GM21515 (cell line): Measurements from ENCODE around the gene NOL4L.

Experiments used
- ATAC-seq: cut with Tn5 transposase; IDR thresholded peaks from one replicate; pipeline ENCODE4 v1.9.1; 2021; ENCODE audit not compliant: unreplicated experiment

Gene NOL4L

DNA sequence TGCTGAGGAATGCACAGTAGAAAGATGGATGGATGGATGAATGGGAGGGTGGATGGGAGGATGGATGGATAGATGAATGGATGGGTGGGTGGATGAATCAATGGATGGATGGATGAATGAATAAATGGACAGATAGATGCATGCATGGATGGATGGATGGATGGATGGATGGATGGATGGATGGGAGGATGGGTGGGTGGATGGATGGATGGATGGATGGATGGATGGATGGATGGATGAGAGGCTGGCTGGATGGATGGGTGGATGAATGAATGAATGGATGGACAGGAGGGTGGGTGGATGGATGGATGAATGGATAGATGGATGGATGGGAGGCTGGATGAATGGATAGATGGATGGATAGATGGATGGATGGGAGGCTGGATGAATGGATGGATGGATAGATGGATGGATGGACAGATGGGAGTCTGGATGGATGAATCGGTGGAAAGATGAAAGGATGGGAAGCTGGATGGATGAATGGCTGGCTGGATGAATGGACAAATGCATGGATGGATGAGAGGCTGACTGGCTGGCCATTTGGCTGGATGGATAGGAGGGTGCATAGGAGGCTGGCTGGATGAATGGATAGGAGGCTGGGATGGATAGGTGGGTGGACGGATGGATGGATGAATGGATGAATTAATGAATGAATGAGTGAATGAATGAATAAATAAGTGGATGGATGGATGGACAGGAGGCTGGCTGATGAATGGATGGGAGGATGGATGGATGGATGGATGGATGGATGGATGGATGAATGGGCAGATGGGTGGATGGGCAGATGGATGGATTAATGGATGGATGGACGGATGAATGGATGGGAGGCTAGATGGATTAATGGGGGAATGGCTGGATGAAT is 28.3 kb upstream of the NOL4L start:
- ATAC-seq: no peak

DNA sequence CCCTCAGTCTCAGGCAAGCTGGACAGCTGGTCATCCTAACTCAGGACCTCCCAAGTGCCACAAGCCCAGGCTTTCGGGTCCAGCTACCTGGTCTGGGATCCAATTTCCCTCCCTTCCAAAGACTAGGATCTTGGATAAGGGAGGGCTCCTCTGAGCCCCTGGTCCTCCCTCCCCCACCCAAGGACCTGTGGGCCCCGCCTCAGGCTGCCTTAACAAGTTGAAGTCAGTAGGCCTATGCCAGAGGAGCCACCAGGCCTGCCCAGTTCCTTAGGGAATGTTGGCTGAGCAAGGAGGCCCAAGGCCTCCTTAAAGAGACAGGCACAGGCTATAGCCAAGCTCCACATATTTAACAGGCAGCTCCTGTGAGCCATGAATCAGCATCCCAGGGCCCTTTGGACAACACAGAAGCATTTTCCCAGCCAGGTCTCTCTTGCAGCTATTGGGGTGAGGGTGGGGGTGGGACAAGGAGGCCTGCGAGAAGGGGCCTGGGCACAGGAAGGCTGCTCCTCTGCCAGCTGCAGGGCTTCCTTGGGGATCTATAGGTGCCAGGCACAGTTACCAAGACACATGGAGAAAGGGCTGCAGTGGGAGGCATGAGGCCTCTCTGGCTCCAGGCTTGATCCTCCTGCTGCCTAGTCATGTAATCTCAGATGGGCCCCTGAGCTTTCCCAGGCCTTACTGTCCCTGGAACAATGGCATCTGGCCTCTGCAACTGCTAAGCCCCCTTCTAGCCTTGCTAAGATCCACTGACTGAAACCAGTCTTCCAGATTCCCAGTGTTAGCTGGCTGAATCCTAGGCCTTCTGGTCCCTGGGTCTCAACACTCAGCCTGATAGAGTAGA is 27.4 kb upstream of the NOL4L start:
- no peak for ATAC-seq

DNA sequence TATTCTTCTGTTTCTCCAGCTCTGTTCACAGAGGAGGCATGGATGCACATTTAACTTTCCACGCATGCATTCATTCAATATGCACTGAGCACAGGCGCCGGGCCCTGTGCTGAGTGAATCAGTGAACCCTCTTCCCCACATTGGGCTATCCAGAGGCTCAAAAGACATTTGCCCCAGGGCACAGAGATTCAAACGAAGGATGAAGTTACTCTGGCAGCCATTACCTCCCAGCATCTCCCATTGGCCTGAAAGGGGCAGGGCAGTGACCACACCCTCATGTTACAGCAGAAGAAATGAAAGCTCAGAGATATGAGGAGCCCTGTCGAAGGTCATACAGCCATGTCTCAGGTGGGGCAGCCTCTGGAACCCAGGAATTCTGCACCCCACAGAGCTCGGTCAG is 26.7 kb upstream of the NOL4L start:
- ATAC-seq: no peak

DNA sequence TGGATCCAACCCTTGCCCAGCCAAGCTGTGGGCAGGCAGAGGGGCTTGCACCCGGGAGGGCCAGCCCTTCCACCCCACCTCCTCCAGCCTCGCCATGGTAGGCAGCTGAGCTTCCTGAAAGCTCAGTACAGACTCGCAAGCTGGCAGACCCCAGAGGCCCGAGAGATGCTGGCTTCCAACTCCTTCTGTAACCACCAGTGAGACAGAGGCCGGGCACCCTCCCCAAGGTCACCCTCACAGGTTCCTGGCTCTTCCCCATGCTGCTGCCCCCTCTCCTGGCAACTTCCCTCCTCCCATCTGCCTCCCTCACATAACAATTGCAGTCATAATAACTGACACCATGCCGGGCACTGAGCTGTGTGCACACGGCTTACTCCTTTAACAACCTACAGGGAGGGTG is 26.2 kb upstream of the NOL4L start:
- no peak for ATAC-seq

DNA sequence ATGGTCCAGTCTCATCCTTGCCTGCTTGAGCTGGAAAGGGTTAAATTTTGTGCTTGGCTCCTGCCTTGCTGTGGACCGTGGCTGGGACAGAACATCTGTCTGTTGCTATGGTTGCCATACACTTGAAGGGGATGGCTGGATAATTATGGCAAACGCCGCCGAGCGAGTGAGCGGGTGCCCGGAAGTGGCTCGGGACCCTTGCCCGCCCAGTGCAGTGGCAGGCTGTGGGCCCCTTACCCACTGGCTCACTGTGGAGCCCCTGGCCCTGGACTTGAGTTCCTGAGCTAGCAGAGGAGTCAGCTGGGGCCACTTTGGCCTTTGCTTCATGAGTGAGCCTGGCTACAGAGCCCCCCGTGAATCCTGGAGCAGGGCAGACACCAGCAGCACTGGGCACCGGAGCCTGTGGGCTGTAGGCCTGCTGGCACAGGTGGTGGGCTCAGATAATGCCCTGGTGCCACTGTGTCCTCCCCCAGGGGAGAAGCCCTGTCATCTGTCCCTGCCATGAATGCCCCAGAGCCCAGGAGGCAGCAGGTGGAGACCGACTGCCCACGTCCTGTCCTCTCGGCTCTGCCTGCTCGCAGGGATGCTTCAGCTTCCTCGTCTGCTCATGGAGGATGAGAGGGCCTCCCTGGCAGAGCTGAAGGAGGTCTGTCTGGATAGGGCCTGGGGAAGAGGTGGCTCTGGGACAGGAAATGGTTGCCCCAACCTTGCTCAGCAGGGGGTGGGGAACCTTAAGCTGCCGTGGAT is 25.5 kb upstream of the NOL4L start:
- ATAC-seq: no peak

DNA sequence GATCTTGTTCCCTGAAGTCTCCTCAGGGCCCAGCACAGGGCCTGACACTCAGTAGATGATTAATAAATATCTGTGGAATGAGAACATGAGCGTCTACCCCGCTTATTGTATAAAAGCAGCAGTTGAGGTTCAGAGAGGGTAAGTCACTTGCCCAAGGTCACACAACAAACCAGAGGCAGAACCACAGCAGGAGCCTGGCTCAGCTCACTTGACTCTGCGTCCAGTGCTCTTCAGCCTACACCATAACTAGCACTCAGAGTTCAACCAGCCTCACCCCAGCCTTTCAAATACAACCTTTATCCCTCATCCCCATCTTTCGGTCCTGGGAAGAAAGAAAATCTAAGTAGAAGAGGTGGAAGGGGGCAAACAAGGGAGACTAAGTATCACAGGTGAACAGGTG is 24.9 kb upstream of the NOL4L start:
- ATAC-seq: no peak

DNA sequence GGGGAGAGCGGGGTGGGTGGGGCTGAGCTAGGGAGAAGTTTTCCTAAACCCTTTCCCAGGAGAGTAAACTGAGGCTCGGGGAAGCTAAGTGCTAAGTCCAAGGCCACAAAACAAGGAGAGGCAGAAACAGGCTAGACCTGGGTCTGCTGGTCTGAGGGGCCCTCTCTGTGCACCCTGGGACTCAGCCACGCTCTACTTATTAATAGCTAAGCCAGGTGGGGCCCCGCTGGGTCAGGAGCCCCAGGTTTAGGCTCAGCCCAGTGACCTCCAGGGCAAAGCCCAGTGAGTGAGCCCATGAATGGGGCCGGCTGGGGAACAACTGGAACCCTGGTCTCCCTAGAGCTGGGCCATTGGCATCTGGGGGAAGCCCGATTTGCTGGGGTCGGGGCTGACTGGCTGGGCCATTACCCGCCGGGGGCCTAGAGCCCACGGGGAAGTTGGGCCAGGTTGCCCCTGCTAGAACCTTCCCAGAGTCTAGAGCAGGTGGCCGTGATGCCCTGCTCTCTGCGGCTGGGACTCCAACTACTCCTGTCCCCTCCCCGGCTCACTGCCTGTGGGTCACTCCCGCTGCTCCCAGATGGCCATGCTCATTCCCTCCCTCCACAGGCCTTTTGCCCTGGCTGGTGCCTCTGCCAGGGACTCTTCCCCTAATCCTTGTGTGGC is 24.1 kb upstream of the NOL4L start:
- ATAC-seq: no peak

DNA sequence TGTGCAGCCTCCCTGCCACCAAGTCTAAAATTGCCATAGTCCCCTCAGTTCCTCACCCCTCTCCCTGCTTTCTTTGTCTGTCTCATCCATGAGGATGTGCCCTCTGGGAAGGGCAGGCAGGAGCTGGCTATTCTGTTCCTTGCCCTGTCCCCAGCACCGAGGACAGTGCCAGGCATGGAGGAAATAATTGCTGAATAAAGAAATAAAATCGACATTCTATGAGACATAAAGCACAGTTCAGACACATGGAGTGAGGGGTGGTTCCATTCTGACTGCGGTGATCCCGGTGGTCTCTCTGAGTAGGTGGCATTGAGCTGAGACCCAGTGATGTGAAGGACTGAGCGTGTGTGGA is 23.5 kb upstream of the NOL4L start:
- no peak for ATAC-seq

DNA sequence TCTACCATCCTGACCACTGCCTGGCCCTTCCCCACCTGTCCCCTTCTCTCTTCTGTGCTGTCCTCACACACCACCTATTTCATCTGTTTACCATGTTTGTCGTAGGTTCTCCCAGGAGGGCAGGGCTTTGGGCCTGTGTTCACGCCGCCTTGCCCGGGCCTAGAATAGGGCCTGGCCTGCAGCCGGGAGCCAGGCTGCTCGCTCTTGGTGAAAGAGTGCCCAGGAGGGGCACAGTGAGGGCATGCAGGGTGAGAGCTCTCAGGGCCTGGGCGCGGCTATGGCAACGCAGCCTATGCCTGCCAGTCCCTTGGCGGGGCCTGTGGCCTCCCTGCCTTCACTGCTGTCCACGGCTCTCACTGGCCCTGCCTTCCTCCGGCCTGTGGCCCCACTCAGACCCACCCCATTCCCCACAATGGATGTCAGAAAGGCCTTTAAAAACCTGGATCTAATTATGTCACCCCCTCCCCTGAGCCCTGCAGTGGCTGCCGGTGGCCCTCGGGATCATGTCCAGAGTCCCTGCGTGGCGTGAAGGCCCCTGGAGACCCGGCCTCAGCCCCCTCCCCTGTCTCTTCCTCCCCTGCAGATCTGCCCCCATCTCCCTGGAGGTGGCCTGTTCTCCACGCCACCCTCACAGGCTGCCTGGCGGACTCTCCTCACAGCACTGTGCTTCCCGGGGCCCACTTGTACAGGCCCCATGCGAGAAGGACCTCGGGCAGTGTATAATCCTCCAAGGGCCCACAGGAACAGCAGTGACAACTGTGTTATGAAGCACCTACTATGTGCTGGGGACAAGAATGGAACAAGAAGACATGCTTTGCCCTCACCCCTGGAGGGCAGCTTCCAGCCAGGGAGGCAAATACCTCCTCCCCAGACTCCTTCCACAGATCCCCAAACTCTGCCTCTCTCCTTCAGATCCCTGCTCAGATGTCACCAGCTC is 22.9 kb upstream of the NOL4L start:
- no peak for ATAC-seq

DNA sequence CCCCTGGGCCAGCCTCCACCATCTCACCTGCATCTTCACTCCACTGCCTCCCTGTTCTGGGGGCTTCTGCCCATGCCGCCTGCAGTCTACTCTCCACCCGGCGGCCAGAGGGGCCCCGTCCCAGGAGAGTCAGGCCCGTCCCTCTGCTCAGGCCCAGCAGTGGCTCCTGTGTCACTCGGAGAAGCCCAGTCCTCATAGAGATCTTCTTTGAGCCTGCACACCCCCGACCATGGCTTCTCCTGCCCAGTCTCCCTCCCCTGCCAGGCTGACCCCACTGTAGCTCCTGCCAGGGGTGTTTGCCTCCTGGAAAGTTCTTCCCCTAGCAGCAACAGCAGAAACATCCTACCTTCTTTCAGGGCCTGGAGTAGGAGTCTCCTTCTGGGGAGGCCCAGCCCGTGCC is 22.2 kb upstream of the NOL4L start:
- ATAC-seq: no peak

DNA sequence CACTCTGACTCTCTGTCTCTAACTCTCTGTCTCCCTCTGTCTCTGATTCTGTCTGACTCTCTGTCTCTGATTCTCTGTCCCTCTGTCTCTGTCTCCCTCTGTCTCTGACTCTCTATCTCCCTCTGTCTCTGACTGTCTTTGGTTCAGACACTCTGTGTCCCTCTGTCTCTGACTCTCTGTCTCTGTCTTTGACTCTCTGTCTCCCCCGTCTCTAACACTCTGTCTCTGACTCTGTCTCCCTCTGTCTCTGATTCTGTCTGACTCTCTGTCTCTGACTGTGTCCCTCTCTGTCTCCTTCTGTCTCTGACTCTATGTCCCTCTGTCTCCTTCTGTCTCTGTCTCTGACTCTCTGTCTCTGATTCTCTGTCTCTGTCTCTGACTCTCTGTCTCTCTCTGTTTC is 21.7 kb upstream of the NOL4L start:
- ATAC-seq: no peak

DNA sequence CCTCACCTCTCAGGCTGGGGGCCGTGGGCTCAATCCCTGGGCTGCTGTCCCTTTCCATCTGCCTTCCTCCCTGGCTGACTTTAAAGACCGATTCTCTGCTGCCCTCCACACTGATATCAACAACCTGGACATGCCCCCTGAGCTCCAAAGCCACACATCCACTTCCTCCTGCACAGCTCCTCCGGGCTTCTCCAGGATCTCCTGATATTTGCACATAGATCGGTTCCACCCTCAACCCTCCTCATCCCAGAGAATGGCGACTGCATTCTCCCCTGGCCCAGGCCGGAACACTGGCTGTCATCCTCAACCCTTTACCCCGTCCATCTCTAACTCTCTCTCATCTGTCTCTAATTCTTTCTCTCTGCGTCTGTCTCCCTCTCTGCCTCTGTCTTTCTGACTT is 21.0 kb upstream of the NOL4L start:
- no peak for ATAC-seq

DNA sequence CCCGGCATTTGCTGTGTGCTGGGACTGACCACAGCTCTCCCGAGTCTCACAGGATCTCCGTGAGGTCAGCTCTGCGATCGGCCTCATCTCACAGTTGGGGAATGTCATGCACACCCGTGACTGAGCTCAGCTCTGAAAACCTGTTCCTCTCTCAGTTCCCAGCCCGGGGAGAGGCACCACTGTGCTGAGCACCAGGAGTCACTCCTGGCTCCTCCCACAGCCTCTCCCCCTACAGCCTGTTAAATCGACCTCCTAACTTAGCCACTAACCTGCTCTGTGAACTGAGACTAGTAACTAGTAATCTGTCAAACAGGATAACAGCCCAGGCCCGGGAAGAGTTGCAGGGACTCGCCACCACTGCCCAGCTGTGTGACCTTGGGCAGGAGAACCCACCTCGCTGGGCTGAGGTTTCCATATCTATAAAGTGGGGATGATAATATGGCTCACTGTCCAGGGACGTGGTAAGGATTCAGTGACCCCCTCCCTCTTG is 20.1 kb upstream of the NOL4L start:
- no peak for ATAC-seq

DNA sequence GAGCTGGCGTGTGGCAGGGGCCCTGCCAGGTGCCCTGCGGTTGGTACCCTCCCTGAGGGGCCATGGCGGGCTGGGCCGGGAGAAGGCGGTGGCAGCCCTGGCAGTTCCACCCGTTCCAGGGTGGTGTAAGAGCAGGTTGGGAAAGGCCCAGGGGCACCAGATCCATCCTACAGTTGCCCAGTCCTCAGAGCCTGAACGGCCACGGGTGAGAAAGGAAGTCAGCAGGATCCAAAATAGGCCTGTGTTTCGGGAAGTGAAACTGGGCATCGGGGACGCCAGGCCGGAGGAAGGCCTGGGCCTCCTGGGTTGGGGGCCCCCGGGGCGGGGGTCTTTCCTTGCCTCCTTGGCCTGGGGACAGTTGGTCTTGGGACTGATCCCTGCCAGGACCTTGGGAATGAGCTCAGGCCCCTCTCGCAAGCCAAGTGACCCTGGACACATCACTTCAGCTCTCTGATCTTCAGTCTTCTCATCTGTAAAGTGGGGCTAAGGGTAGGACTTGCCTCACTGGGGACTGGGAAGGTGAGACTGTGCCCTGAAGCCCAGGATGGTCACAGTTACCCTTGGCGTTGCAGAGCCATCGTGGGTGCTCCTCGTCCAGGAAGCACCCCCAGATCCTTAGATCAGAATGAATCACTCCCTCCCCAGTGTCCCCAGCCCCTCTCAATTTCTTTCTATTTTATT is 18.1 kb upstream of the NOL4L start:
- ATAC-seq: no peak

DNA sequence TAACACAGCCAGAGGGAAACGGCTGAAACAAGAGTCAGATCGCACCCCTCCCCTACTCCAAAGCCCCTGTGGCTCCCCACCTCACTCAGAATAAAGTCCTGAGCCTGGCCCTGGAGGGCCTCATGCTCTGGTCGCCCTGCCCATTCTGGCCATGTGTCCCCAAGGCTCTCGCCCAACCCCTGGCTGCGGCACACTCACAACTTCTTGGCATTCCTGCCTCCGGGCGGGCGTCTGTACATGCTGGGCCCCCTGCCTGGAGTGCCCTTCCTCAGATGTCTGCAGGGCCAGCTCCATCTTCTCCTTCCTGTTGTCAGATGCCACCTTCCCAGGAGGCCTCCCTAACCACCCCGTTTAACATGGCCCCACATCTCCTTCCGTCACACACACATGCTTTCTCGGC is 17.1 kb upstream of the NOL4L start:
- ATAC-seq: no peak

DNA sequence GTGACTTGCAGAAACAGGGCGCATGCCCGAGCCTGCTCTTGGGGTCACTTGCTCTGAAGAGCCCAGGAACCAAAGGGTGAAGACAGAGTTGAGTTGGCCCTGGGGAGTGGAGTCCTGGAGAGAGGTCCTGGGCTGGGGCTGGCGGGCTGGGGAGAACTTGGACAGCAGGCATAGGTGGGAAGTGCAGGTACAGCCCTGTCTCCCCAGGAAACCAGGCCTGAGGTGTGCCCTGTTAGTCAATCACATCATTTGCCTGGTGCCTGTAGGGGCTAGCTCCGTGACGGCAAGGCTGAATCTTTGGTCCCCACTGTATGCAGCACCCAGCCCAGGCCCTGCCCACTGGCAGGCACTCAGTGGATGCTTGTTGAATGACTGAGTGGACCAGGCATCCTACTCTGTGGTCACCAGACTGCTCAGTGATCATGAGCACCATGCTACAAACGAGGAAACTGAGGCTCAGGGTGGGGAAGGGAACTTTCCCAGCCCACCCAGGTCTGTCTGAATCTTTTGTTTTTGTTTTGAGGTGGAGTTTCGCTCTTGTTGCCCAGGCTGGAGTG is 15.6 kb upstream of the NOL4L start:
- ATAC-seq: no peak

DNA sequence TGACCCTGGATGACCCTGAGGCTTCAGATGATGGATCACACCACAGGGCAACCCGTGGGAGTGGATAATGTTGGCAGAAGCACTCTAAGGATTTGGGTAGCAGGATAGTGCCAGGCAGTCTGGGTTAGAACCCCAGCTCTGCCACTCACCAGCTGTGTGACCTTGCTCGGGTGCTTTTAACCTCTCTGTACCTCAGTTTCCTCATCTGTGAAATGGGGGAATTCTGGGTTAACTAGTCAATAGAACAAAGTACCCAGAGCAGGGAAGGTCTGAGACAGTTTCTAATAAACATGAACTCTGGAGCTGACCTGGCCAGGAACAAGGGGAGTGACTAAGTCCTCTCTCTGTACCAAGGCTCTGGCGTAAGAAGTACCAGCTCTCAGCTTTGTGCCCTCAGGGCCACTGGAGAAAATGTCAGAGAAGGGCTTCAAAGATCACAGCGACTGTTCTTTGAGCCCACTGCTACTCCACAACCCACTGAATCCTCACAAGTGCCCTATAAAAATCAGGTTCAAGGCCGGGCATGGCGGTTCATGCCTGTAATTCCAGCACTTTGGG is 14.7 kb upstream of the NOL4L start:
- ATAC-seq: no peak

DNA sequence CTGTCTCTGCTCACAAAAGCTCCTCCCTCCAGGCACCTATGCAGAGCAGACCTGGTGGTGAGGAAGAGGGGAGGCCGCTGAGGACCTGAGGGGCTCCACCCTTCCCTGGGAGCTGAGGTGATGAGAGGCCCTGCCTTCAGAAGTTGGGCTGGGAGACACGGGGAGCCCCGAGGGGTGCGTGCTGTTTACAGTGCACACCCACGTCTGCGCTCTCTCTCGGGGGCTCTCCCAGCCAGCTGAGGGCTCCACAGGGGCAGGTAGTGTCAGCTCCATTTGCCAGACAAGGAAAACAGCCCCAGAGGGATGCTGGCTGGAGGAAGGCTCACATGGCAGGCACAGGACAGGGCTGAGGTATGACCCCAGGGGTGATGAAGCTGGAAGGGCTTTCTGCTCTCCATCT is 13.5 kb upstream of the NOL4L start:
- ATAC-seq: no peak

DNA sequence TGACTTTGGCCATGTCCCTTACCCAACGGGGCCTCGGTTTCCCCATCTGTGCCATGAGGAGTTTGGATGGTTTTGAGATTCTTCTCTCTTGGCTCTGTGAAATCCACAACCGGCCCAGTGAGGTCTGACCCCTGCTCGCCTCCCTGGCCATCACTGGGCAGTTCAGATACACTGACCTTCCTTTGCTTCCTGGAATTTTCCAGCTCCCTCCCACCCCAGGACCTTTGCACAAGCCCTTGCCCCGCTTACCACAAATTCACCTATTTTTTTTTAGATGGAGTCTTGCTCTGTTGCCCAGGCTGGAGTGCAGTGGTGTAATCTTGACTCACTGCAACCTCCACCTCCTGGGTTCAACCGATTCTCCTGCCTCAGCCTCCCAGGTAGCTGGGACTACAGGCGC is 12.6 kb upstream of the NOL4L start:
- no peak for ATAC-seq
